Astrocyte of the hippocampus (primary cell): Measurements from ENCODE around the gene KRTAP10-11.

Experiments used
- DNase-seq: peaks from one replicate; pipeline ENCODE4 v3.0.0; 2011; ENCODE audit warnings: low read depth, low spot score

KRTAP10-11 gene

GRCh38 chr21:44695184-44695583, 49.0 kb downstream of the KRTAP10-11 start:
- DNase-seq, result no peak

DNA sequence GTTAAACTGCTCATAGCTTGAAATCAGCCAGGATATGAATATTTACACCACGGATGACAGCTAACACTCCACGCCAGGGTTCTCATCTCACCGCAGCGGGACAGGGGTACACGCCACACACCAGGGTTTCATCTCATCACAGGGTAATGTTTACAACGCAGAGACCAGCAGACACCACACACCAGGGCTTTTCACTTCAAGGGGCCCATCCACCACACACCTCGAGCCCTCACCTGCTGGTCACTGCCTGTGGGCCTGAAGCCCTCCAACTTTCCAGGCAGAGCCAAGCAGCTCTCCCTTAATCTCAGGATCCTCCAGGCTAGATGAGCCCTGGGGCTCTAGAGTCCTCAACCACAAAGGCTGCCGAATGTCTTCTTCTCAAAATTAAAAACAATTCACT, 49.4 kb downstream of the KRTAP10-11 start:
- no peak for DNase-seq

DNA sequence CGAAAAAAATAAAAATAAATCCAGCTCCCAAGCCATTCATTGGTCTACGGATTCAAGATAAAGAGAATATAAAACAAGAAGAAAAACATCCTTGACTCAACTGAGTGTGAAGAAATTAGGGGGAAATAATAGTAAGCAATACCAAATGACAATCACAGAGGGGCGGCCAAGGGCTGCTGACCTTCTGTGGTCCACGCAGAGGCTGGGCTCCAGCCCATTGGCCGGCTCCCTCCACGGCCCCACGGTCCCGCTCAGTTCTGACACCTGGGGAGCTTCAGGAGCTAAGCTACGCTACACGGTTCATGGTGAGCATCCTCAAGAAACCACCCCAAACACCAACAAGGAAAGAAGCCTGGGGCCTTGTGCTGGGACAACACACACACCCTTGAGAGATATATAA, 50.4 kb downstream of the KRTAP10-11 start:
- no peak for DNase-seq
